Neural progenitor cell (in vitro differentiated cells): Measurements from ENCODE around the gene PROM2.

ENCODE experiments used
- CTCF ChIP-seq: fragments of 200-600 bp; sonication (generic); IDR thresholded peaks from 2 replicates; pipeline ENCODE4 v1.5.1; 2017; ENCODE audit warnings: antibody characterized with exemption, mild to moderate bottlenecking
- EZH2phosphoT487 ChIP-seq: fragments of 200-600 bp; sonication (generic); IDR thresholded peaks from 2 replicates; pipeline ENCODE4 v1.6.1; 2017; ENCODE audit warnings: antibody characterized with exemption

DNA sequence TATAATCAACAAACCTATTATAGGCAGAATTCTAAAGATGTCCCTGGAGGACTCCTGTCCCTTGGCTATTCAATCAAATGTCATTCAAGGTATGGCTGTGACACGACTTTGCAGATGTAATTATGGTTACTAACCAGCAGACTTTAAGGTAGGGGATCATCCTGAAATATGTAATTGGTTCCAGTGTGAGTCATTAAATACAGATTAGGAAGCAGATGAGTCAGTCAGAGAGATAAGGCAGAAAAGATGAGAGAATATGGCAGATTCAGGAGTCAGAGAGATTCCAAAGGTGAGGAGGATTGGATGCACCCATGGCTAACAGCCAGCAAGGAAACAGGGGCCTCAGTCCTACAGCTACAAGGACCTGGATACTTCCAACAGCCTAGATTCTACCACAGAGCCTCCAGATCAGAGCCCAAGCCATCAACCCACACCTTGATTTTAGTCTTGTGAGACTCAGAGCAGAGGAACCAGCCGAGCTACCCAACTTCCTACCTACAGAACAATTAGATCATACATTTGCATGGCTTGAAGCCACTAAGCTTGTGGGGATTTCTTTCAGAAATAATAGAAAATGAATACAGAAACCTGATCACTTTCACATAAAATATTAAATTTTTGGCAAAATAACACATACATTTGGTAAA, 11.2 kb upstream of the PROM2 start:
- TF ChIP-seq CTCF = no peak
- TF ChIP-seq EZH2phosphoT487 = no peak
